Measurements from ENCODE around the gene DRICH1. TPM values are rescaled to one million over a fixed set of nuclear protein-coding genes. Genes with fewer than 3 reads are reported as not detected.
"Not testable (repeated sequence)": the region's sequence is repeated elsewhere in the genome, so short reads cannot be mapped to it uniquely, and the experiment has no call there.

Gene DRICH1
- total RNA-seq, 1 experiment from 2014 or later: 0.45 TPM

GRCh38 chr22:23677701-23677995, 45.5 kb upstream of the DRICH1 start:
- intact Hi-C loops (cut with micrococcal nuclease; ENCODE audit: unreplicated experiment): no loop called here
- ChIA-PET CTCF (no interaction called here), POLR2A (ENCODE audit: low non-redundant PET) (no interaction called here)

DNA sequence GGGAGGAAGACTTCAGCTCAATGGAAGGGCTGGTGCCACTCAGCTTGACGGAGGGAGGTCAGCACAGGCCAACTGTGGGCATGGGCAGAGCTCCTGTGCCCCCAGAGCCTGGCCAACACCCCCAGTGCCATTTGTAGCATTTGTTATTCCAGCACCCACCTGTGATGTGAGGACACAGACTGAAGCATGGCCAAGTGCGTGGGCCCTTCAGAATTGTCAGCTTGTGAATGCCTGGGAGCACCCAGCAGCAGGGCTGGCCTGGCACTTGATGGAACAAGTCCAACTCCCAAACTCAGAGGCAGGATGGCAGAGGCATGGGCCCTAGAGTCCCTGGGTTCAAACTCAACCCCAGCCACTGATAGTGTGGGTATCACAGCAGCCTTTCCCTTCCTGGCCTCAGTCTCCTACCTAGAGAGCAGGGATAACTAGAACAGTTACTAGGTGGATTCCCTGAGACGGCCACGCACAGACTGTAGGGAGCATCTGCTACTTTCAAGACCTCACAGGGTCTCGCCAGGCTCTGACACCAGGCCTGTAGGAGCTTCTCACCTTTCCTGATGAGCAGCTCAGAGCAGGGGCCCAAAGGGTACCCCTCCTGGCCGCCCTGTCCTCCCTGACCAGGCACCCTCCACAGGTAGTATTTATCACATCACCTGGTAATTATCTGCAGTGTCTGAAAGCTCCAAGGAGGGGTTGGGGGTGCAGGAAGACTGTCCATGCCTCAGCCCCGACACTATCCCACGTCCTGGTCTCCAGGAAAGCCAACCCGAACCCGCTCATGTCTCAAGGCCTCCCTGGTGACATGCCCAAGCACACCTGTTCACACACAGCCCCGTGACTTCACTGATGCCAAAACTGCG, 45.0 kb upstream of the DRICH1 start:
- POLR2A ChIA-PET (ENCODE audit: low non-redundant PET); H3K27me3 ChIP-seq (replicated peaks; ENCODE audit: insufficient read depth, low read depth, low read length, poor library complexity); DNase-seq (ENCODE audit: low spot score); intact Hi-C loops (cut with micrococcal nuclease; ENCODE audit: unreplicated experiment); H3K4me1 ChIP-seq (ENCODE audit: insufficient read depth, low read length, poor library complexity, severe bottlenecking); BruUV-seq (replicated peaks); H3K4me3 ChIP-seq (ENCODE audit: low read depth, low read length, poor library complexity, severe bottlenecking); H3K36me3 ChIP-seq (ENCODE audit: insufficient read depth, low read length, poor library complexity, severe bottlenecking); CTCF ChIA-PET; H3K9me3 ChIP-seq (ENCODE audit: low read depth, low read length, poor library complexity, severe bottlenecking); H3K27ac ChIP-seq (ENCODE audit: low read depth, low read length, poor library complexity, severe bottlenecking): not testable (repeated sequence)

More at GRCh38 chr22:23677701-23677995, 45.5 kb upstream of the DRICH1 start:
- DNase-seq (ENCODE audit: low spot score): no peak
- H3K27me3 ChIP-seq (replicated peaks; ENCODE audit: insufficient read depth, low read depth, low read length, poor library complexity): no peaks in the 10 kb centered on the region
- H3K9me3 ChIP-seq (ENCODE audit: low read depth, low read length, poor library complexity, severe bottlenecking): no peaks in the 10 kb centered on the region
- no TSS peak for BruUV-seq (replicated peaks)
- H3K4me3 ChIP-seq (ENCODE audit: low read depth, low read length, poor library complexity, severe bottlenecking): no peak overlapping the region
- no peaks in the 10 kb centered on the region for H3K36me3 ChIP-seq (ENCODE audit: insufficient read depth, low read length, poor library complexity, severe bottlenecking)
- no peaks in the 10 kb centered on the region for H3K4me1 ChIP-seq (ENCODE audit: insufficient read depth, low read length, poor library complexity, severe bottlenecking)
- no peak overlapping the region for H3K27ac ChIP-seq (ENCODE audit: low read depth, low read length, poor library complexity, severe bottlenecking)
- TF ChIP-seq EZH2 (IDR thresholded peaks at IDR 0.05; ENCODE audit: borderline replicate concordance, low read depth, low read length, poor library complexity, severe bottlenecking): no peak
- no peak for TF ChIP-seq CTCF (conservative IDR thresholded peaks at IDR 0.05; ENCODE audit: low read depth, low read length)

- DNase-seq (ENCODE audit: low spot score): no peak
- no peak for TF ChIP-seq CTCF (conservative IDR thresholded peaks at IDR 0.05; ENCODE audit: low read depth, low read length)
- no peak for TF ChIP-seq EZH2 (IDR thresholded peaks at IDR 0.05; ENCODE audit: borderline replicate concordance, low read depth, low read length, poor library complexity, severe bottlenecking)
- no peaks in the 10 kb centered on the region for H3K9me3 ChIP-seq (ENCODE audit: low read depth, low read length, poor library complexity, severe bottlenecking)
- no peaks in the 10 kb centered on the region for H3K4me1 ChIP-seq (ENCODE audit: insufficient read depth, low read length, poor library complexity, severe bottlenecking)
- no peaks in the 10 kb centered on the region for H3K27me3 ChIP-seq (replicated peaks; ENCODE audit: insufficient read depth, low read depth, low read length, poor library complexity)
- BruUV-seq (replicated peaks): no TSS peak
- H3K4me3 ChIP-seq (ENCODE audit: low read depth, low read length, poor library complexity, severe bottlenecking): no peak overlapping the region
- intact Hi-C loops (cut with micrococcal nuclease; ENCODE audit: unreplicated experiment): no loop called here
- no peak overlapping the region for H3K27ac ChIP-seq (ENCODE audit: low read depth, low read length, poor library complexity, severe bottlenecking)
- ChIA-PET CTCF (no interaction called here), POLR2A (ENCODE audit: low non-redundant PET) (no interaction called here)
- no peaks in the 10 kb centered on the region for H3K36me3 ChIP-seq (ENCODE audit: insufficient read depth, low read length, poor library complexity, severe bottlenecking)
Observed at GRCh38 chr22:23675502-23676415, 43.6 kb upstream of the DRICH1 start.

- H3K4me1 ChIP-seq (ENCODE audit: insufficient read depth, low read length, poor library complexity, severe bottlenecking); CTCF ChIA-PET; intact Hi-C loops (cut with micrococcal nuclease; ENCODE audit: unreplicated experiment); H3K27me3 ChIP-seq (replicated peaks; ENCODE audit: insufficient read depth, low read depth, low read length, poor library complexity); H3K27ac ChIP-seq (ENCODE audit: low read depth, low read length, poor library complexity, severe bottlenecking); BruUV-seq (replicated peaks); H3K9me3 ChIP-seq (ENCODE audit: low read depth, low read length, poor library complexity, severe bottlenecking); POLR2A ChIA-PET (ENCODE audit: low non-redundant PET); H3K4me3 ChIP-seq (ENCODE audit: low read depth, low read length, poor library complexity, severe bottlenecking); DNase-seq (ENCODE audit: low spot score); H3K36me3 ChIP-seq (ENCODE audit: insufficient read depth, low read length, poor library complexity, severe bottlenecking): not testable (repeated sequence)
Observed at GRCh38 chr22:23674886-23675501, 42.9 kb upstream of the DRICH1 start.

All from A673 (cell line).